Measurements from ENCODE around the gene DUSP7.

- TF ChIP-seq, protein P1, sequence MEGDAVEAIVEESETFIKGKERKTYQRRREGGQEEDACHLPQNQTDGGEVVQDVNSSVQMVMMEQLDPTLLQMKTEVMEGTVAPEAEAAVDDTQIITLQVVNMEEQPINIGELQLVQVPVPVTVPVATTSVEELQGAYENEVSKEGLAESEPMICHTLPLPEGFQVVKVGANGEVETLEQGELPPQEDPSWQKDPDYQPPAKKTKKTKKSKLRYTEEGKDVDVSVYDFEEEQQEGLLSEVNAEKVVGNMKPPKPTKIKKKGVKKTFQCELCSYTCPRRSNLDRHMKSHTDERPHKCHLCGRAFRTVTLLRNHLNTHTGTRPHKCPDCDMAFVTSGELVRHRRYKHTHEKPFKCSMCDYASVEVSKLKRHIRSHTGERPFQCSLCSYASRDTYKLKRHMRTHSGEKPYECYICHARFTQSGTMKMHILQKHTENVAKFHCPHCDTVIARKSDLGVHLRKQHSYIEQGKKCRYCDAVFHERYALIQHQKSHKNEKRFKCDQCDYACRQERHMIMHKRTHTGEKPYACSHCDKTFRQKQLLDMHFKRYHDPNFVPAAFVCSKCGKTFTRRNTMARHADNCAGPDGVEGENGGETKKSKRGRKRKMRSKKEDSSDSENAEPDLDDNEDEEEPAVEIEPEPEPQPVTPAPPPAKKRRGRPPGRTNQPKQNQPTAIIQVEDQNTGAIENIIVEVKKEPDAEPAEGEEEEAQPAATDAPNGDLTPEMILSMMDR (IDR thresholded peaks at IDR 0.05) = no peak
- no peak for TF ChIP-seq EZH2 (IDR thresholded peaks at IDR 0.05)
- no peak for TF ChIP-seq EZH2phosphoT487 (IDR thresholded peaks at IDR 0.05)
Measured at GRCh38 chr3:52018319-52019000, 37.9 kb downstream of the DUSP7 start.
